HG03064 (cell line): Measurements from ENCODE around the gene TUBB6.

Source experiments
- ATAC-seq: cut with Tn5 transposase; IDR thresholded peaks from one replicate; pipeline ENCODE4 v1.9.1; 2021; ENCODE audit warnings: low read depth; ENCODE audit not compliant: unreplicated experiment

TUBB6 gene

DNA sequence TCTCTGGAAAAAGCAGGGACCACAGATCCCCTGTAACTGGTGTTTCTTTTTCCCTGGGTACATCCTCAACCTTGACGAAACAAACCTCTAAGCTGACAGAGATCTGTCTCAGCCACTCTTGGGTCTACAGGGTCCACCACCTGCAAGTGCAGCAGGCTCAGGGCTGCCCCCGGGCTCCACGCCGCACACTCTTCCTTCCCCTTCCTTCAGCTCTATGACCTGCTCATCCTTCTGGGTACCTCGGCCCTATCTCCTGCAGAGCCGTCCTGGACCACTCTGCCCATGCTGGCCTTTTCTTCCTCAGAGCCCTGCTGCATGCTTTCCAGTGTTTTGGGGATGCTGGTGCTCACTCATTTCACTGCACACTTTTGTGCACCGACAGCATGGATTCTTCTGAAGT, 27.5 kb downstream of the TUBB6 start:
- ATAC-seq, result no peak

GRCh38 chr18:12336171-12336613, 28.2 kb downstream of the TUBB6 start:
- ATAC-seq, result no peak

- ATAC-seq, result no peak
Observed at GRCh38 chr18:12336887-12337286, 28.8 kb downstream of the TUBB6 start.

DNA sequence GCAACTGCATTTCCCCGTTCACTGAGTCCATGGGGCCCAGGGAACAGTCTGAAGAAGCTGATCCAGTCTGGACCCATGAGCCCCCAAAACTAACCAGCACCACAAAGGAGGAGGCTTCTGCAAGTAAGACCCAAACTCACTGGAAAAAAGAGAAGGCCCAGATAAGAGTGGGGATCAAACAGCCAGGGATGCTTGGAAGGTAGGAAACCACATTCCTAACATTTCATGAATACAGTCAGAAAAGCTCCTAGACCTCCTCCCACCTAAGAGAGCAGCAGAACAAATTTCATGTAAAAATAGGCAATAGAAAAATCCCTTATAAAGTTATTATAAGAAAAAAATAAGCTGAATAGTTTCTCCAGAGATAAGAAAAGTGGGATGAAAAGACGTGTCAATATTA, 30.3 kb downstream of the TUBB6 start:
- ATAC-seq, result no peak

- no peak for ATAC-seq
Observed at GRCh38 chr18:12340945-12341660, 33.1 kb downstream of the TUBB6 start.

DNA sequence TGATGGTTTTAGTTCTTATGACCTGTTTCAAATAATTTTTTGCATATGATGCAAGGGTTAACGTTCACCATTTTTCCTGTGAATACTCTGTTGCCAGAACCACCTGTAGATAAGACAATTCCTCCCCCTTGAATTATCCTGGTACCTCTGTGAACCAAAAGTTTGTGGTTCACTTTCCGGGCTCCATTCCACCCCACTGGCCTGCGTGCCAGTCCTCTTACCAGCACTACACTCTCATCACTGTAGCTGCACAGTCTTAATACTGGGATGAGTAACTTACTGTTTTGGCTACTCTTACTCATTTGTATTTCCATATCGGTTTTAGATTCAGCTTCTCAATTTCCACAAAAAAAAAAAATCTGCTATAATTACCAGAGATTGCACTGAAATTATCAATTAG, 34.6 kb downstream of the TUBB6 start:
- no peak for ATAC-seq

- no peak for ATAC-seq
Observed at GRCh38 chr18:12345491-12346239, 37.6 kb downstream of the TUBB6 start.

DNA sequence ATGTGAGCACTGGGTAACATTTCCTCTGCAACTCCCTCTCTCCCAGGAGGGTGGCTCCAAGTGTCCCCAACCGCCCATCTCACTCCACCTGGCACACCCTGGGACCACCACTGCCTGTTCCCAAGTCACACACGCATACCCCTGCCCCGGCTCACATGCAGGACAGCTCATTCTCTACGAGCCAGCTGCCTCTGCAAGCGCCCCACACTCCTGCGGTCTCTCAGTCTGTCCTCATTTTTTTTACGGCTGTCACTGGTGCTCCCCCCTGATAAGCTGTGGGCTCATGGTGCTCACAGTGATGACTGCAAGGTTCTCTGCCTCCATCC, 38.2 kb downstream of the TUBB6 start:
- ATAC-seq, result no peak

GRCh38 chr18:12347895-12348294, 39.9 kb downstream of the TUBB6 start:
- ATAC-seq, result no peak

DNA sequence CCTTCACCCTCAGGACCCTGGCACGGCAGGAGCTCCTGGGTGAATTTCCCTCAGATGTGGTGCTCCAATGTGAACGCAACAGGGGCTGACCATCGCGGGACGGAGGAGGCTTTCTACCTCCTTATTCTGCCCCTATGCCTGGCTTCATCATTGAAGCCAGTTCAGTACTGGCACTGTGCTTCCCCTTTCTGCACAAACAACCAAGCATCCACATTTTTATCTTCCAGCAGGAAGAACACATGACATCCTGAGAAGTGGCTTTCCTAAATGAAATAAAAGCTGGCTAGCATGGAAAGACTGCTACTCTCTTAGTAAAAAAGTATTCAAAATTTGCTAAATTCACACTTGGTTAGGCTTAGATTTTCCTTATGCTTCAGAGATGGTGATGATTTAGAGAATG, 44.1 kb downstream of the TUBB6 start:
- no peak for ATAC-seq

DNA sequence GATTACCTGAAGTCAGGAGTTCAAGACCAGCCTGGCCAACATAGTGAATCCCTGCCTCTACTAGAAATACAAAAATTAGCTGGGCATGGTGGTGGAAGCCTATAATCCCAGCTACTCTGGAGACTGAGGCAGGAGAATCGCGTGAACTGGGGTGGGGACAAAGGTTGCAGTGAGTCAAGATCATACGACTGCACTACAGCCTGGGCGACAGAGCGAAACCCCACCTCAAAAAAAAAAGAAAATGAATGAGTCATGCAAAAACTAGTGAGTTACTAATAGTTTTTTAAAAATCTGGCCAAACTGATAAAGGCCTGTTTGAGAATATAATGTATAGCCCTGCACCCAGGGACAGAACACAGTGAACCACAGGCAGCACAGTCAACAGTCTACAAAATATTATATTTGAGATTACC, 51.5 kb downstream of the TUBB6 start:
- ATAC-seq, result no peak

DNA sequence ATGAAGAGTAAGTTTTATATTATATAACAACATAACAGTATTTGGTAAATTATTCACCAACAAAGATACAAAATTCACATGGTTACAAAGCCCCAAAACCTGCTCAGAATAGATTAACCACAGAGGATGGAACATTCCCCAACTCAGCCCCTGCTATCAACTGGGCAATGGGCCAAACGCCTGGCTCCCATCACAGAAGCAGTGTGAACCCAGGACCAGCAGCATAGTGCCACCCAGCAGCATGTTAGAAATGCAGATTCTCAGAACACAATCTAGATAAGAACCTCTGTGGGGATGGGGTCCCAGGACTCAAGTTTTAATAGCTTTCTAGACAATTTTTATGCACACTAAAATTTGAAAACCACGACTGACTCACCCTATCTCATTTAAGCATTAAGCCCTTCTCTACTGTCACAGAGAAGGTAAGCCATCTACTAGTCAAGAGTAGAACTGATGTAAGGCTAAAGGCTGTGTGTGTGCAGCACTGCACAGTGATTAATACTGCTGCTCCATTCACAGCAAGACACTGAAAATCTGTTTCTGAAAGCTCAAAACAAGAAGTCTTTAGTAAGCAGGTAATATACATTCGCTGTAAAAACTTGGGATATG, 53.8 kb downstream of the TUBB6 start:
- ATAC-seq, result no peak

DNA sequence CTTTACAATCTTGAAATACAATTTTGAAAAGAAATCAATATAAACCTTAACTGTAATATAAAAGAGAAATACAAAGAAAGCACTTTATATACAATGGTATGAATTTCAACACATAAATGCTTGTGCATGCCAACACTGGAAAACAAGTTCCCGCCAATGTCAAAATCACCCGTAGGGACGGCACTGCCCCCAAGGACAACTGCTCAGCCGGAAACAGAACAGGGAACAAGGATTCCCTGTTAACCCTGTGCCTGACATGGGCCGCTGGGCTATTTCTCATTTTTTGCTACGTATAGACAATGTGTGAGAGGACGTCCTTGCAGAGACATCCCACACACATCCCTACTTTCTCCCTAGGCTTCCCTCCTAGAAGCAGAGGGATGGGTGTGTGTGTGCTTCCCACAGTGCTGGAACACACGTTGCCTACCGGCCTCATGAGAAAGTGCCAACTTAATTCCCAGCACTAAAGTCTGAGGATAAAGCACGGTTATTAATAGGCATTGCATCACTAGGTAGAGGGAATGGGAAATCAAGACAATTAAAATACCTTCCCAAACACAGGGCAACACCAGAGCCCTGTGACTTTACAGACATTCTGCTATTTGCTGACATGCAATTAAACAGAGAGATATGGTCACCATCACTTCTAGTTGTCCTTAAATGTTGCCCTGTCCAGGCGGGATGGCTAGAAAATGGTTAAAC, 54.6 kb downstream of the TUBB6 start:
- no peak for ATAC-seq

DNA sequence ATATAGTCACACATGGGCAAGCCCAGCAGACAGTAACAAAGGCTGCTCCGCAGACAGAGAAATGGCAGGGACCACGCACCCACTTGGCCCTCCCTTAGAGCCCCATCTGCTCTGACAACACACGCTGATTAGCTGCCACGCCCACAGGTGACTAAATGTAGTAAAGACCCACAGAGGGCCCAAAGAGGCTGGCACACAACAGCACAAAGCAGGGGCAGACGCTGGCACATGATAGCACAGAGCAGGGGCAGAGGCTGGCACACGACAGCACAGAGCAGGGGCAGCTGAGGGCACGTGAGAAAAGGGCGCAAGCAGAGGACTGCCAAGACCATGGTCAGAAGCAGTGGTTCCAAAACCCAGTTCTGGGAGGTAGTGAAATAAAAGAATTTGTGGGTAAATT, 58.3 kb downstream of the TUBB6 start:
- no peak for ATAC-seq

- ATAC-seq, result no peak
Observed at GRCh38 chr18:12366784-12367183, 58.7 kb downstream of the TUBB6 start.

- ATAC-seq, result no peak
Observed at GRCh38 chr18:12369211-12369610, 61.2 kb downstream of the TUBB6 start.

- ATAC-seq, result no peak
Observed at GRCh38 chr18:12371590-12371989, 63.5 kb downstream of the TUBB6 start.

DNA sequence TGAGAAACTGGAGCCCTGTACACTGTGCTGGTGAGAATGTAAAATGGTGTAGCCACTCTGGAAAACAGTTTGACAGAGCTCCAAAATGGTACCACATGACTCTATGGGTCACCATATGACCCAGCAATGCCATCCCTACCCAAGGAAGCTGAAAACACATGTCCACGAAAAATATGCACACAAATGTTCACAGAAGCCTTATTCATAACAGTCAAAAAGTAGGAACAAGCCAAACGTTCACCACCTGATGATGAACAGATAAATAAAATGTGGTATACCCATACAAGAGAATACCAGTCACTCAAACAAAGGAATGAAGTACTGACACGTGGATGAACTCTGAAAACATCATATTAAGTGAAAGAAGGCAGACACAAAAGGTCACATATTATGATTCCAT, 64.4 kb downstream of the TUBB6 start:
- ATAC-seq, result no peak

DNA sequence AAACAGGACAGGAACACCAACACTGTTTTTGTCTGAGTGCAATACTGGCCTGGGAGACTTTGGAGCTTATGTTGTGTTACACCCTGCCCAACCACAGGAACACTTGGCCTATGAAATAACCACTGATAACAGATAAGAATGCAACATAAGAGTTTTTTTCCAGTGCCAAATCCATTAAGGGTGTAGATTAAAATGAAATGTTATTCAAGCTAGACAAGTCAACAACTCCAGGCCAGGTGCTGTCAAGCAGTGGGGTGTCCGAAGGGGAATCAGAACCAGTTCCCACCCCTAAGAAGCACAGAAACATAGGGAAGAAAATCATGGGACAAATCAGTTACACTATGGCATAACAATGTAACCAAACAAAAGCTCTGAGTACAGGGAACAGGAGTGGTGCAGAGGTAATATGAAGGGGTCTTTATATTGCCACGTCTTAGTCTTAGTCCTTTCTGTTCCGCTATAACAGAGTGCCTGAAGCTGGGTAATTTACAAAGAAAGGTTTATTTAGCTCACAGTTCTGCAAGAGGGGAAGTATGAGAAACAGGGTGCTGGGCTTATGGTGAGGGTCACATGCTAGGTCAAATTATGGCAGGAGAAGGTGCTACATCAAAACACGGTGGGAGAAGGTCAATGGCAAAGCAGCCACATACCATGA, 65.2 kb downstream of the TUBB6 start:
- ATAC-seq, result no peak

DNA sequence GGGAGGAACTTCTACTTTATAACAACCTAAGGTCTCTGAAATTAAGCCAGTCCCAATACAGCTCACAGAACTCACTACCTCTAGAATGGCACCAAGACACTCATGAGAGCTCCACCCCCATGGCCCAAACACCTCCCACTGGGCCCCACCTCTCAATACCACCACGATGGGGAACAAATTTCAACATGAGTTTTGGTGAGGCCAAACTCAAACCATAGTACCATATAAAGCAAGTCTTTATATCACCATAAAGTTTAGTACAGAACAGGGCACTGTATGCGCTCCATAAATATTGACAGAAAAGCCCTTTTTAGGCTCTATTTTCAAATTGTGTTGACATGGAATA, 65.7 kb downstream of the TUBB6 start:
- ATAC-seq, result no peak

DNA sequence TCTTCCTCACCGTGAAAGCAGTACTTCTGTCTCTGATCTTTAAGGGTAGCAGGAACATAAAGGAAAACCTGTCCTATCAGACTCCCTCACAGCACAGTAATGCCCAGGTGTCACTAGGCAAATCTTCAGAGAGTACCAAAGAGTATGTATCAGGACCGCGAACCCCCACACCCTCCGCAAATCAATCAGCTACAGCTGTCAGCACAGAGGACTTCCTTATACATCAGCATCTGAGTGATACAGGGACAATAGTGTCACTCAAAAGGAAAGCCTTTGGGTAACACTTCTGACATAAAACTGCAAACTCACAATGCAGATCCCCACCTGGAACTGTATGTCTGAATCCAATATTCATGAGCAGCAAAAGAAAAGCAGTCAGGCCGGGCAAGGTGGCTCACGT, 66.4 kb downstream of the TUBB6 start:
- no peak for ATAC-seq
